ENCODE results near the gene FIG4.

DNA sequence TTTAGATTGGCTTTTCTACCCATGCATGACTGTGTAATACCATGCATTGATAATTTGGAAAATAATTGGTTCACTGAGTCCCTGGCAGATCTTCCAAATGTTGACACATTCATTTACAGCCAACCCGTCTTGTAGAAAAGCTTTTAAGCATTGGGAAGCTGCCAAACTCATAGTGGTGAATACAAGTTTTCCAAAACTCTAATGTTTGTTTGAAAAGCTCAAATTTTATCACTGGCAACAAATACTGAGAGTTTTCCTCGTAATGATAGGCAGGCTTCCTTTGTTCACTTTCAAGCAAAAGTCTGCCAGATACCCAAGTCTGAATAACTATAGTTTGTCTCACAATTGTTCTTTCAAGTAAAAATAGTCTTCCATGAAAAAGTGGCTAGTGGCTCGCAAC is 143.0 kb downstream of the FIG4 start:
- no peak for TF ChIP-seq EZH2 (IDR thresholded peaks at IDR 0.05; ENCODE audit: insufficient read depth, poor library complexity, severe bottlenecking)
- TF ChIP-seq EZH2phosphoT487 (IDR thresholded peaks at IDR 0.05; ENCODE audit: insufficient read depth, low read depth) = no peak
